NCI-H460 (cell line): Measurements from ENCODE around the gene U2AF2. TPM values are rescaled to one million over a fixed set of nuclear protein-coding genes. Genes with fewer than 3 reads are reported as not detected.

Experiments
- DNase-seq: peaks from one replicate; pipeline ENCODE4 v3.0.0-alpha.2; 2016; ENCODE audit warnings: low read depth; ENCODE audit errors: extremely low read depth
- total RNA-seq: library from RNA; depleted of rRNA; stranded (reverse); fragments of >200 nt; shearing (Covaris generic); gene quantifications from 2 replicates; pipeline ENCODE4 v1.2.3, GENCODE V29; 2014

U2AF2 gene
- total RNA-seq, 1 experiment from 2014 or later = 72.4 TPM

GRCh38 chr19:55673465-55673864 is 18.6 kb downstream of the U2AF2 start:
- DNase-seq = no peak

- DNase-seq = no peak
Measured at GRCh38 chr19:55673889-55674288, 19.1 kb downstream of the U2AF2 start.

- no peak for DNase-seq
Measured at GRCh38 chr19:55674459-55674840, 19.6 kb downstream of the U2AF2 start.

DNA sequence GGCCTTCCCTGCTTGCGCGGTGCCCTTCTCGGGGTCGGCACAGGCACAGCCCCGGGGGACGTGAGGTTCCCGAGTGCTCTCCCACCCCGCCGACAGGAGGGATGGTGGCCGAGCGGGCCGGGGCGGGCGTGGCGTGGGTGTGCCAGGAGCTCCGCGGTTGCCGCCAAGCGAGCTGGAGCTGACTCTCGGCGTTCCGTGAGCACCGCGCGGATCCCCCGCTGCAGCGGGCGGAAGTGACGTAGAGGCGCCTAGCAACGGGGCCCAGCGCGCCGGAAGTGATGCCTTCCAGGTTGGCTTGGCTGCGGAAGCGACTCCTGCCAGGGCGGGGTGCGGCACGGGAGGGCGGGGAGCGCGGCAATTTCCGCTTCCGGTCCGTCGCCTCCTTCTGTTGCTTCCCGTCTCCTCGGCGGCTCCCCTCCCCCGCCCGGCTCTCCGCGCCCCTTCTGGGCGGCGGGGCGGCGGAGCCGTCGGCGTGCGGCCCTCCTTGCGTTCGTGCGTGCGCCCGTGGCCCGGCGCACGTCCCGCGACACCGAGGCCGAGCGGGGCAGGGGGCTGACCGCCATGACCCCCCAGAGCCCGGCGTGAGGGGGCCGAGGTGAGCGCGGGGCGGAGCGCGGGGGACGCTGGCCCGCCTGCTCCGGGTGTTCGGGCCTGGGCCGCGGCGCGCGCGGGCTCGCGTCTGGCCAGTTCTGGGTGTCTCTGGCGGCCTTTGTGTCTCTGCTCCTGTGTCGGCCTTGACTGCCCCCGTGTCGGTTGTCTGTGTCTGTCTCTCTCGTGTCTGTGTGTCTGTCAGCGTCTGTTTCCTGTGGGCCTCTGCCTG is 20.2 kb downstream of the U2AF2 start, which contains the start of gene EPN1:
TSS of gene EPN1 (plus strand) at position 386 of the 820 bp plus-strand sequence. CDS start 3,402 bp downstream, outside the sequence.
- DNase-seq = peak; percentile 93

GRCh38 chr19:55675661-55676354 is 21.0 kb downstream of the U2AF2 start:
- no peak for DNase-seq

DNA sequence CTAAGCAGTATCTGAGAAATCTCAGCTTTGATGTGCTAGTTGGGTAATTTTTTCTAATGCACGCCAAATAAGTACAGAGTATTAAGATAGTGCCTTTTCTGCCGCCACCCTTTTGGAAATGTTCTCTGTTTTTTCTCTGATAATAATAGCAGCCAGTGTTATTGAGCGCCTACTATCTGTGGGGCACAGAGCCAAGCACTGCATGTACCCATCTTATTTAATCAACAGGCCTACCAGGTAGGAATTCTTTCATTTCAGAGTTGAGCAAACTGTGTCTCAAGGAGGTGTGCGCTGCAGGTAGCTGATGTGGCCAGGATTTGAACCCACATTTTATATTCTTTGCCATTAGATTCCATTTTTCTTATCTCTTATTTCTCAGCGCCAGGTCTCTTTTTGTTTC is 21.5 kb downstream of the U2AF2 start:
- no peak for DNase-seq

- no peak for DNase-seq
Measured at GRCh38 chr19:55676889-55677505, 22.2 kb downstream of the U2AF2 start.

GRCh38 chr19:55677572-55678028 is 22.8 kb downstream of the U2AF2 start:
- no peak for DNase-seq

GRCh38 chr19:55678121-55678671 is 23.4 kb downstream of the U2AF2 start:
- DNase-seq = no peak

GRCh38 chr19:55679343-55680257 is 24.8 kb downstream of the U2AF2 start:
- DNase-seq = no peak

GRCh38 chr19:55680339-55681130 is 25.7 kb downstream of the U2AF2 start:
- no peak for DNase-seq

DNA sequence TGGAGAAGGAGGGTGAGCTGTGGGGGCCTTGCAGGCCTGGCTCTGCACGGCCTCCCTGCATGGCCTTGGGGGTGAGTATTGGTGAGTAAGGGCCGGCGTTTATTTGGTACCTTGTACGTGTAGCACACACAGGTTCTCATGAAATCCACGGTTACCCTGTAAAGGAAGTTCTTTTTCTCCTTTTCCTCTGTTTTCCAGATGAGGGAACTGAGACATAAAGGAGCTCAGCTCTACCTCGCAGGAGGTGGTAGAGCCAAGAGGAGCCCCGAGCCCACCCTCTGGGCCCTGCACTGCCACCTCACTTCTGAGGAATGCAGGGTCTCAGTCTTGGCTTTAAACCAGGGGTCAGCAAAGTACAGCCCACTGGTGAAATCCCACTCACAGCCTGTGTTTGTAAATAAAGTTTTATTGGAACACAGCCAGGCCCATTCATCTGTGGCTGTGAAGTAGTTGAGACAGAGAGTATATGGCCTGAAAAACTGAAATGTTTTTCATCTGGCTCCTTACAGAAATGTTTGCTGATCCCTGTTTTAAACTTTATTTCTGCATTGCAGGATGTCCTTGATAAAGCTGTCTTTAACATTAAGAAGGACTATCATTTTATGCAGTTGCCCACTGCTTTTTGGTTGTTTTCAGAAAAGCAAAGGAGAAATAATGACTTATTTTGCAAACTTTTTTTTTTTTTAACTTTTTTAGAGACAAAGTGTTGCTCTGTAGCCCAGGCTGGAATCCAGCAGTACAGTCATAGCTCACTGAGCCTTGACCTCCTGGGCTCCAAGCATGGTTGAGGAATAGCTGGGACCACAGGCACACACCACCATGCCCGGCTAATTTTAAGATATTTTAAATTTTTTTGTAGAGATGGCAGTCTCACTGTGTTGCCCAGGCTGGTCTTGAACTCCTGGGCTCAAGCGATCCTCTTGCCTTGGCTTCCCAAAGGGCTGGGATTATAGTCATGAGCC is 26.6 kb downstream of the U2AF2 start:
- no peak for DNase-seq

- DNase-seq = no peak
Measured at GRCh38 chr19:55683449-55684261, 28.8 kb downstream of the U2AF2 start.

DNA sequence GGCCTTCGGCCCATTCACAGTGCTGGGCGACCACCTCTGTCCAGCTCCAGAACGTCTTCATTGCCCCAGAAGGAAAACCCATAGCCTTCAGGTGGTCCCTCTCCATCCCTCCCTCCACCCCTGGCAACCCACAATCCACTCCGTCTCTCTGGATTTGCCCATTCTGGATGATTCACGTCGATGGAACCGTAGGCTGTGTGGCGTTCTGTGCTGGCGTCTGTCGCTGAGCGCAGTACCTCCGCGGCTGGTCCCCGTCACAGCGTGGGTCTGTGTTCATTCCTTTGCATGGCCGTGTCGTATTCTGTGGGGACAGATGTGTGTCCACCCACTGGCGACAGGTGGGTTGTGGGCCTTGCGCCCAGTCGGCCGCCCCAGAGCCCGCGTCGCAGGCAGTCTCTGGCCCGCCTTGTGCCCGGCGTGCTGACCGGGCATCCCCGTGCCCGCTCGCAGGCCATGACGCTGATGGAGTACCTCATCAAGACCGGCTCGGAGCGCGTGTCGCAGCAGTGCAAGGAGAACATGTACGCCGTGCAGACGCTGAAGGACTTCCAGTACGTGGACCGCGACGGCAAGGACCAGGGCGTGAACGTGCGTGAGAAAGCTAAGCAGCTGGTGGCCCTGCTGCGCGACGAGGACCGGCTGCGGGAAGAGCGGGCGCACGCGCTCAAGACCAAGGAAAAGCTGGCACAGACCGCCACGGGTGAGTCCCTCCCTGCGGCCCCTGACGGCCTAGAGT is 30.3 kb downstream of the U2AF2 start:
- no peak for DNase-seq

DNA sequence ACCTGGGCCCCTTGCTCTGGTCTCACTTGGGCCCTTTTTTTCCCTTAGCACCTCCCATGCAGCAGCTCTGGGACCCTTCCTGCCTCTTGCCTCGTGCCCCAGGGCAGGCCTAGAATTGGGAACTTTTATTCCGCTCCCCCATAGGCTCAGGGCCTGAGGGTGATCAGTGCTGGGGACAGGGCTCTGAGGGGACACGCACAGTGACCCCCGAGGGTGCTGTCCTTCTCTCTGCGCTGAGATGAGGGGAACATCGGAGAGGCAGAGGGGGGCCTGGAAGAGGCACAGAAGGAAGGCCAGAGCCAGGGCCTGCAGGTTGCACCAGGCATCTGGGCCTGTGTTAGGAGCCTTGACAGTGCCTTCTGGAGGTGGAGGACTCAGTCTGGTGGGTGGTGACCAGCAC is 30.9 kb downstream of the U2AF2 start:
- no peak for DNase-seq

DNA sequence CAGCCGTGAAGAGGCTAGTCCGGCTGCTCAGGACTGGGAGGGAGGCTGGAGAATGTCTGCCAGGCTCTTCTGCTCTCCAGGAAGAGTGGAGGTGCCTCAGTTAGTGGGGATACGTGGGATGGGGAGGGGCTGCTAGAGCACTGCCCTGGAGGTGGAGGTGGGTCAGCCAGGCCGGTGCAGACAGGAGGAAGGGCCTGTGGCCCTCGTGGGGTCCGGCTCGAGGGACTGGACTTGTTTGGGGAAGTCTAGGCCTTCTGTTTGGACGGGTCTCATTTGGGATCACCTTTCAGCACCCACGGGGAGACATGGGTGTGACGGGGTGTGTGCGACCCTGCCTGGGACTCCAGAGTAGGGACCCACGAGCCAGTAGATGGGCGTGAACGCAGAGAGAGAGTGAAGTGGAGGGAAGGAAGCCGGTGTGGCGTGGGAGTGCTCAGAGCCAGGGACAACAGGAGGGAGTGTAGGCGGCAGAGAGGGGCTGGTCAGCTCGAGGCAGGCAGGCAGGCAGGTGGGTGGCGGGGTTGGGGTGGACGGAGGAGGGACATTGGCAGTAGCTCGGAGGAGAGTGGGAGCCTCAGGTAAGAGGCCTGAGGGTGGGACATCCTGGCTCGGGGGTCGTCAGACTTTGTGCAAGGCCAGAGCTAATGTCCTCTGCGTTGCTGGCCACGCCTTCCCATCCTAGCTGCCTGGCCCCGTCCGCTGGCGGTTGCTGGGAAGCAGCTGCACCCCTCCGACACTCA is 31.6 kb downstream of the U2AF2 start:
- no peak for DNase-seq
